ENCODE data around the gene DPM1.

Gene DPM1

DNA sequence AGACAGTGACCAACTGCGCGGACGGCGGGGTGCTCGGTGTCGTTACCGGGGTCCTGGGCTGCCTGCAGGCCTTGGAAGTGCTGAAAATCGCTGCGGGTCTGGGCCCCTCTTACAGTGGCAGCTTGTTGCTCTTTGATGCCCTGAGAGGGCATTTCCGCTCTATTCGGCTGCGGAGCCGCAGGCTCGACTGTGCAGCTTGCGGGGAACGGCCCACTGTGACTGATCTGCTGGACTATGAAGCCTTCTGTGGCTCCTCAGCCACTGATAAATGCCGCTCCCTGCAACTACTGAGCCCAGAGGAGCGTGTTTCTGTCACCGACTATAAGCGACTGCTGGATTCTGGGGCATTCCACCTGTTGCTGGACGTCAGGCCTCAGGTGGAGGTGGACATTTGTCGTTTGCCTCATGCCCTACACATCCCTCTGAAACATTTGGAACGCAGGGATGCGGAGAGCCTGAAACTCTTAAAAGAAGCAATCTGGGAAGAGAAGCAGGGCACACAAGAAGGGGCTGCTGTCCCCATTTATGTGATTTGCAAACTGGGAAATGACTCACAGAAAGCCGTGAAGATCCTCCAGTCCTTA lies 1.3 kb upstream of the DPM1 start:
- peak overlapping the region; percentile 100 for H3K27ac Mint-ChIP-seq
- DNase-seq, result no peak
- peak overlapping the region; percentile 93 for H3K4me3 Mint-ChIP-seq
- H3K27me3 Mint-ChIP-seq, result no peaks in the 10 kb centered on the region
- no peaks in the 10 kb centered on the region for H3K9me3 Mint-ChIP-seq
- peaks cover 81% of the 10 kb centered on the region for H3K36me3 Mint-ChIP-seq (ENCODE audit: low read depth)
- peaks cover 61% of the 10 kb centered on the region for H3K4me1 Mint-ChIP-seq (ENCODE audit: low read depth)

DNA sequence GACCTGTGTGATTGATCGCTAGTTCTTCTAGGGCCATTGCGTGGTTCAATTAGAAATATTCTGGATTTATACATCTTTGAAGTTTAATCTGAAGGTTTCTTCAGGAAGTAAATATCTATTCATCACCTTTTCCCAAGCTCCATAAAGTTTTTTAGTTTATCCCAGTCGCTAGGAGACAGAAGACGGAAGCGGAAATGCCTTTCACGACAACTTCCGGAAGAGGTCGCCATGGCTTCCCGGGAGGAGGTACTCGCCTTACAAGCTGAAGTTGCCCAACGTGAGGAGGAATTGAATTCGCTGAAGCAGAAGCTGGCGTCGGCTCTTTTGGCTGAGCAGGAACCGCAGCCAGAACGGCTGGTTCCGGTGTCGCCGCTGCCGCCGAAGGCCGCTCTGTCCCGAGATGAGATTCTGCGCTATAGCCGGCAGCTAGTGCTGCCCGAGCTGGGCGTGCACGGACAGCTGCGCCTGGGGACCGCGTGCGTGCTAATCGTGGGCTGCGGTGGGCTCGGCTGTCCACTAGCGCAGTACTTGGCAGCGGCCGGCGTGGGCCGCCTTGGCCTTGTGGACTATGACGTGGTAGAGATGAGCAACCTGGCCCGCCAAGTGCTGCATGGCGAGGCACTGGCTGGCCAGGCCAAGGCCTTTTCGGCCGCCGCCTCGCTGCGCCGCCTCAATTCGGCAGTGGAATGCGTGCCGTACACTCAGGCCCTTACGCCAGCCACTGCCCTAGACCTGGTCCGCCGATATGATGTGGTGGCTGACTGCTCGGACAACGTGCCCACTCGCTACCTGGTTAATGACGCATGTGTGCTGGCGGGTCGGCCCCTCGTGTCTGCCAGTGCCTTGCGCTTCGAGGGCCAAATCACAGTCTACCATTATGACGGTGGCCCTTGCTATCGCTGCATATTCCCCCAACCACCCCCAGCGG lies 547 bp upstream of the DPM1 start, which contains the start of gene MOCS3:
MOCS3 (plus strand) TSS at position 204 of the 928 bp plus-strand sequence; CDS start at position 229, 25 bp downstream.
- H3K27ac Mint-ChIP-seq, result peak within 1 kb of the TSS; percentile 100
- H3K27me3 Mint-ChIP-seq, result no peaks in the 10 kb centered on the region
- H3K4me1 Mint-ChIP-seq (ENCODE audit: low read depth), result peaks cover 68% of the 10 kb centered on the region

DNA sequence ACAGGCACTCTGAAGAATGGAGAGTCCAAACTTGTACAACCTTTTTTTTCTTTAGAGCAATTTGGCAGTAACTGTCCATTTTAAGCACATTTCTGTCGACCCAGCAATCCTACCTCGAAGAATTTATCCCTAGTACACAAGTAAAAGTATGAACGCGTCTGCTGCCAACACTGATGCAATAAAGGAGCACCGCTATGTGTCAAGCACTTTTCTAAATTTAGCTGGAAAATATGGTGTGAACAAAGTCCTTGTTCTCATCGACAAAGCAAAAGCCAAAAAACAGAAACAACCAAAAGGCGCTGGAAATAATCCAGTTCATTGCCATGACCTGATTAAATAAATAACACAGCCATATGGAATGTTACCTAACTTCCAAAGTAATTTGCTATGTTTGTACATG lies 1.1 kb downstream of the DPM1 start:
- no peak for DNase-seq
- Mint-ChIP-seq H3K4me1 (ENCODE audit: low read depth) (peaks cover 72% of the 10 kb centered on the region), H3K36me3 (ENCODE audit: low read depth) (peaks cover 92% of the 10 kb centered on the region), H3K27me3 (no peaks in the 10 kb centered on the region), H3K4me3 (peak overlapping the region; percentile 93), H3K9me3 (no peaks in the 10 kb centered on the region), H3K27ac (peak overlapping the region; percentile 100)

More for the DNA sequence above, 547 bp upstream of the DPM1 start, which contains the start of gene MOCS3:
- Mint-ChIP-seq H3K36me3 (ENCODE audit: low read depth) (peaks cover 86% of the 10 kb centered on the region), H3K4me3 (peak within 1 kb of the TSS; percentile 93), H3K9me3 (no peaks in the 10 kb centered on the region)
- peak; percentile 82 for DNase-seq

DNA sequence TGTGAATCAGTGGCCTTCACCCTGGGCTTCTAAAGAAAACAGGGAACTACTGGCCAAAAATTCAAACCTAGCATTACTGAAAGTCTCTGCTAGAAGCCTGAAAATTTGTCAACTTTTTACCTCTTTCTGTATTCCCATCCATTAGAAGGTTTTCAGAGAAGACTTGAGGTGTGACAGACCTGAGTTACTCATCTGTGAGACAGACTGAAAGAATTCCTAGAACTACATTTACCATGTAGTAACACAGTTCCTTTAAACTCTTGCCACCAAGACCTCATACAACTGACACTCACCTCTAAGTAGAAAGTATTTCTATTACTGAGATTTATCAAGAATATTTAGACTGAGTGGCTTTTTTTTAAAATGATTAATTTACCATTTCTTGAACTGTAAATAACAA lies 4.5 kb downstream of the DPM1 start:
- Mint-ChIP-seq H3K27ac (peak overlapping the region; percentile 78), H3K27me3 (no peaks in the 10 kb centered on the region), H3K36me3 (ENCODE audit: low read depth) (peaks cover 92% of the 10 kb centered on the region), H3K9me3 (no peaks in the 10 kb centered on the region), H3K4me1 (ENCODE audit: low read depth) (peaks cover 44% of the 10 kb centered on the region), H3K4me3 (no peak overlapping the region)
- no peak for DNase-seq

DNA sequence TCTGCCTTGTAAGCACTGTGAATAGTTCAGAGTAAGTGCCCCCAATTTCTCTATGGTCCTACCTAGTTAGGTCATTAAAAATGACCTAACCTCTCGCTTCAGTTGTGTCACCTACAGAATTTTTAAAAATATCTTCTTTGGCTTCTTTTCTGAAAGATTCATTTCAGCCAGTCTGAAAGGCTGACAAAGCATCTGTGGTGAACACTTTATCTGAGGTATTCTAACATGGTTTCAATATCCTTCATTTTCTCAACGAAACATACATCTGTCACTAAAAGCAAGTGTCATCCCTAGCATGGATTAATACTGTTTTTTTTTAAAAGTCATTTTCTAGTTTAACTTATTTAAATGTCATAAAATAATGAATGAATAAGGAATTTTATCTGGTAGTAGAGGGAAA lies 5.1 kb downstream of the DPM1 start:
- peaks cover 91% of the 10 kb centered on the region for H3K36me3 Mint-ChIP-seq (ENCODE audit: low read depth)
- no peak overlapping the region for H3K4me3 Mint-ChIP-seq
- peaks cover 43% of the 10 kb centered on the region for H3K4me1 Mint-ChIP-seq (ENCODE audit: low read depth)
- H3K9me3 Mint-ChIP-seq, result no peaks in the 10 kb centered on the region
- H3K27ac Mint-ChIP-seq, result peak overlapping the region; percentile 78
- DNase-seq, result no peak
- H3K27me3 Mint-ChIP-seq, result no peaks in the 10 kb centered on the region

DNA sequence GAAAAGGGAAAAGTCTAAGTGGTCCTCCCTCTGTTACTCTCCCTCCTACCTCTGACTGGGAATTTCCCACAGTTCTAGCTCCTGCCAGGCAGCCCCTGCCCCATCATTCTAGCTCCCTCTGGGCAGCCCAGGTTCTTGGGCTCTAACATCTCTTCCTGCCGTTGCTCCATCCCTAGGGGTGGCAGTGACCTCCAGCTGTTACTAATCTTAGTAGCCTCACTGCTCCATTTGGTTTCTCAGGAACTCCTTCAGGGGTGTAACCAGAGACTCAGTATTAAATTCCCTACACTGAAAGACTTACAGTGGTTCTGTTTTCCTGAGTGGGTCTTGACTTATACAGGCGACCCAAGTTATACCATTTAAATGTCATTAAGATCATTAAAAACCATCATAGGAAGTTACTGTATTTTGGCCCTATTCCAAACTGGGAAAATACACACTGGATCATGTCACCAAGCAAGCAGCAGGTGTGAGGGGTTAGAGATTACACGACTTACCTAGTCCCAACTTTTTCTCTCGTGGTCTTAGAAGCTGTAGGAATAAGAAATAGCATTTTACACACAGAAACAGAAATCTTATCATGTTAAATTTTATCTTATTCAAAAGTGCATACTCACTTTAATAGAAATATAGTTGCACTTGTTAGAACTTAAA lies 10.1 kb downstream of the DPM1 start:
- Mint-ChIP-seq H3K4me3 (no peak overlapping the region), H3K36me3 (ENCODE audit: low read depth) (peaks cover 96% of the 10 kb centered on the region), H3K27ac (peak overlapping the region; percentile 55), H3K27me3 (no peaks in the 10 kb centered on the region), H3K9me3 (no peaks in the 10 kb centered on the region), H3K4me1 (ENCODE audit: low read depth) (peaks cover 8% of the 10 kb centered on the region)
- no peak for DNase-seq

DNA sequence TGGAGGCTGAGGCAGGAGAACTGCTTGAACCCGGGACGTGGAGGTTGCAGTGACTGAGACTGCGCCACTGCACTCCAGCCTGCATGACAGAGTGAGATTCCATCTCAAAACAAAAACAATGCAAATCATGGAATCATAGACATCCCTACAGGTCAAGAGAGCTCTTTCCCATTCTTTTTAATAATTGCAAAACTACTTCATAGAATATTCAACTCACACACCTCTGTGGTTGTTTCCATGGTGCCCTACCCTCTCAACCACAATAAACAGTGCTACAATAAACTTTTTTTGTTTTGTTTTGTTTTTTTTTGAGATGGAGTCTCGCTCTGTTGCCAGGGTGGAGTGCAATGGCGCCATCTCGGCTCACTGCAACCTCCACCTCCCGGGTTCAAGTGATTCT lies 15.3 kb downstream of the DPM1 start:
- Mint-ChIP-seq H3K9me3 (no peaks in the 10 kb centered on the region), H3K36me3 (ENCODE audit: low read depth) (peaks cover 89% of the 10 kb centered on the region), H3K4me3 (no peak overlapping the region), H3K27me3 (no peaks in the 10 kb centered on the region), H3K27ac (no peak overlapping the region), H3K4me1 (ENCODE audit: low read depth) (no peaks in the 10 kb centered on the region)
- DNase-seq, result no peak

DNA sequence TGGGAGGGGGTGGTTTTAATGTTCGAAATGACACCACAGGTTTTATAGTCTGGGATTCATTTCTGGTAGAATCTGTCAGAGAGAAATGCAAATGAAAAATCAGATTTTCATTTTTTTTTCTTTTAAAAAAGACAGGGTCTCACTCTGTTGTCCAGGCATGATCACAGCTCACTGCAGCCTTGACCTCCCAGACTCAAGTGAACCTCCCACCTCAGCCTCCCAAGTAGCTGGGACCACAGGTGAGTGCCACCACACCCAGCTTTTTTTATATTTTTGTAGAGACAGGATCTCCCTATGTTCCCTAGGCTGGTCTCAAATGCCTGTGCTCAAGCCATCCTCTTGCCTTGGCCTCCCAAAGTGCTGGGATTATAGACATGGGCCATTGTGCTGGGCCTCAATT lies 24.7 kb downstream of the DPM1 start:
- Mint-ChIP-seq H3K4me3 (no peak overlapping the region), H3K27me3 (no peaks in the 10 kb centered on the region), H3K36me3 (ENCODE audit: low read depth) (peaks cover 82% of the 10 kb centered on the region), H3K4me1 (ENCODE audit: low read depth) (peaks cover 25% of the 10 kb centered on the region), H3K9me3 (no peaks in the 10 kb centered on the region), H3K27ac (peak overlapping the region; percentile 97)
- no peak for DNase-seq

DNA sequence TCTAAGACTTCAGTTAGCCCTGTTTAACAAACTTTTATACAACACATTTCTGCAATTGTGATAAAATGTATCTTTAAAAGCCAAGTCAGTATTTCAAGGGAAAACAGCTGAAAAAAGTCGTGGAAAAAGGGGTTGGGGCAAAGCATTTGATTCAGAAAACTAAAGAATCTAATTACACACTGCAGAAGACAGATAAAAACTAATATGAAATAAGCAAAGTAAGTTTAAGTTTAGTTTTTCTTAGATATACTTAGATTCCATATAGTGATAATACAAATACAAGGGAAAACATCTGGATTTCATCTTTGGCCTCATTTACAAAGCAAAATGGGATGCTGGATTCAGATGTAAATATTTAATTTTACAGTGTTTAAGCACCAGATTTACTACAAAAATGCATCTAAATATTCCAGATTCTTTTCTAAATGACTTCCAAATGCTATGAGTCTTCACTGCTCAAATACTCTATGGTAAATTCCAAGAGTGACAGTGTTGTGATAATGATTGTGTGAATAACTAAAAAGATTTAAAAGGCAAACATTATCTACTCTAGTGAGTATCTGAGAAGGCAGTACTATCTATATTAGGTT lies 25.5 kb downstream of the DPM1 start:
- H3K4me3 Mint-ChIP-seq, result peak overlapping the region; percentile 85
- no peaks in the 10 kb centered on the region for H3K9me3 Mint-ChIP-seq
- H3K27me3 Mint-ChIP-seq, result no peaks in the 10 kb centered on the region
- H3K36me3 Mint-ChIP-seq (ENCODE audit: low read depth), result peaks cover 84% of the 10 kb centered on the region
- H3K27ac Mint-ChIP-seq, result peak overlapping the region; percentile 97
- DNase-seq, result no peak
- peaks cover 32% of the 10 kb centered on the region for H3K4me1 Mint-ChIP-seq (ENCODE audit: low read depth)

DNA sequence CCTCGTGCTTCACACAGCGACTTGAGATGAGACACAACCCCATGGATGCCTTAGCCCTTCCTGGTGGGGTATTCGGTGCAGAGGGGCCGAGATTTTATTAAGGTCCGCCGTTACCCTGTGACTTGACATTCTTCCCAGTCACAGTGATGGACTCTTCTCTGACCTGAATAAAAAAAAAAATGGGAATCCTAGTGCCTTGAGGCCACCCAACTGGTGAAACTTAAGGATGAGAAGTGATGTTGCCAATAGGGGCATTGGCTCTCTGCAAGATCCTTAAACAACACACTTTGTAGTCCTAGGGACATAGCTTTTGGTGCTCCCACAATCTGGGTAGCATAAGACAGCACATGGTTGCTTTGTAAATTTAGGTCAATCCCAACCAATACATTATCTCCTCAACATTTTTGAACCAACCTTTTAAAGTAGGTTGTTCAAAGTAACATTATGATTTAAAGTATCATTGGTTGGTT lies 26.3 kb downstream of the DPM1 start:
- peaks cover 88% of the 10 kb centered on the region for H3K36me3 Mint-ChIP-seq (ENCODE audit: low read depth)
- H3K4me1 Mint-ChIP-seq (ENCODE audit: low read depth), result peaks cover 39% of the 10 kb centered on the region
- no peak for DNase-seq
- no peaks in the 10 kb centered on the region for H3K27me3 Mint-ChIP-seq
- no peaks in the 10 kb centered on the region for H3K9me3 Mint-ChIP-seq
- H3K27ac Mint-ChIP-seq, result peak overlapping the region; percentile 97
- H3K4me3 Mint-ChIP-seq, result peak overlapping the region; percentile 85

DNA sequence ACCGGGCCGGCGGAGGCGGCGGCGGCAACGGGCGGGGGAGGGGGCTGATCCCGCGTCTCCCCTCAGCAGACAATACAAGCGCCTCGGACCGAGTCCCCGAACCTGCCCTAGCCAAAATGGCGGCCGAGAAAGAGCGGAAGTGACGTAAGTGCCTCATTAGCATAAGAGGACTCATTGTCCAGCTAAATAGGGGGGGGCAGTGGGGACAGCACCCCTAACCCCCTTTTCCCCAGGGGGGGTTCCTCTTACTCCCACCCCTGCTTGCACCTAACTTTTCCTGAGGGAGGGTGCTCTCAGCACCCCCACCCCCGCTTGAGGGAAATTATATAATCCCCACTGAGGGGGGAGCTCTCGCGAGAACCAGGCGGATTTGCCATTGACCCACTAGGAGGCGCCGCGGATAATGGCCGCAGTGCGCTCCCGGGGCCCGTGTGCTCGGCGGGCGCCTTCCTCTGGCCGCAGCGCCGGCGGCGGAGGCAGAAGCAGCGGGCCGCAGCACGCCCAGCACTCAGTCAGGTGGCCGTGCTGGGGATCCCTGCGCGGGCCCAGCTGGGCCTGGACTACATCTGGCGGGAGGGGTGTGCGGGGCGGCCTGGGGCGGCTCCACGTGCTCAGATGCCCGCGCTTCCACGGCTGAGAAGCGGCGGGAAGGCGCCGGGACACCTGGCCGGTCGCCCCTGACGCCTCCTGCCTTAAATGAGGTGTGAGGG lies 26.9 kb downstream of the DPM1 start, which contains the start of gene ADNP:
ADNP (minus strand) TSS at position 132 of the 710 bp plus-strand sequence. CDS start 27,441 bp downstream, outside the sequence.
- no peaks in the 10 kb centered on the region for H3K9me3 Mint-ChIP-seq
- DNase-seq, result peak; percentile 92
- H3K36me3 Mint-ChIP-seq (ENCODE audit: low read depth), result peaks cover 86% of the 10 kb centered on the region

DNA sequence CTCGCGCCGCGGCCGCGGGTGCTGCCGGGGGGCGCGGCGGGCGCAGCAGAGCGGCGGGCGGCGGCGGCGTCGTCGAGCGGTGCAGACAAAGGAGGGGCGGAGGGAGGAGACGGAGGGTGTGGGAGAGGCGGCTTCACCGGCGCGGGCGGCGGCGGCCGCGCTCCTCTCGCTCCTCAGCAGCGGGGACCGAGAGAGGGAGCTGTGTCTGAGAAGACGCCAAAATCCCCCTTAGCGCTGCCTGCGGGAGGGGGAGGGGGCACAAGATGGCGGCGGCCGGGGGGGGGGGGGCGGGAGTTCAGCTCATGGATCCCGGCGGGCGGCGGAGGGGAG lies 27.4 kb downstream of the DPM1 start:
- H3K27me3 Mint-ChIP-seq, result no peaks in the 10 kb centered on the region
- peaks cover 46% of the 10 kb centered on the region for H3K4me1 Mint-ChIP-seq (ENCODE audit: low read depth)
- H3K4me3 Mint-ChIP-seq, result peak overlapping the region; percentile 85
- peaks cover 84% of the 10 kb centered on the region for H3K36me3 Mint-ChIP-seq (ENCODE audit: low read depth)
- no peak for DNase-seq
- H3K9me3 Mint-ChIP-seq, result no peaks in the 10 kb centered on the region
- peak overlapping the region; percentile 97 for H3K27ac Mint-ChIP-seq

More for the DNA sequence above, 26.9 kb downstream of the DPM1 start, which contains the start of gene ADNP:
- H3K27me3 Mint-ChIP-seq, result no peaks in the 10 kb centered on the region
- H3K4me3 Mint-ChIP-seq, result peak within 1 kb of the TSS; percentile 85
- peak within 1 kb of the TSS; percentile 97 for H3K27ac Mint-ChIP-seq
- H3K4me1 Mint-ChIP-seq (ENCODE audit: low read depth), result peaks cover 43% of the 10 kb centered on the region

DNA sequence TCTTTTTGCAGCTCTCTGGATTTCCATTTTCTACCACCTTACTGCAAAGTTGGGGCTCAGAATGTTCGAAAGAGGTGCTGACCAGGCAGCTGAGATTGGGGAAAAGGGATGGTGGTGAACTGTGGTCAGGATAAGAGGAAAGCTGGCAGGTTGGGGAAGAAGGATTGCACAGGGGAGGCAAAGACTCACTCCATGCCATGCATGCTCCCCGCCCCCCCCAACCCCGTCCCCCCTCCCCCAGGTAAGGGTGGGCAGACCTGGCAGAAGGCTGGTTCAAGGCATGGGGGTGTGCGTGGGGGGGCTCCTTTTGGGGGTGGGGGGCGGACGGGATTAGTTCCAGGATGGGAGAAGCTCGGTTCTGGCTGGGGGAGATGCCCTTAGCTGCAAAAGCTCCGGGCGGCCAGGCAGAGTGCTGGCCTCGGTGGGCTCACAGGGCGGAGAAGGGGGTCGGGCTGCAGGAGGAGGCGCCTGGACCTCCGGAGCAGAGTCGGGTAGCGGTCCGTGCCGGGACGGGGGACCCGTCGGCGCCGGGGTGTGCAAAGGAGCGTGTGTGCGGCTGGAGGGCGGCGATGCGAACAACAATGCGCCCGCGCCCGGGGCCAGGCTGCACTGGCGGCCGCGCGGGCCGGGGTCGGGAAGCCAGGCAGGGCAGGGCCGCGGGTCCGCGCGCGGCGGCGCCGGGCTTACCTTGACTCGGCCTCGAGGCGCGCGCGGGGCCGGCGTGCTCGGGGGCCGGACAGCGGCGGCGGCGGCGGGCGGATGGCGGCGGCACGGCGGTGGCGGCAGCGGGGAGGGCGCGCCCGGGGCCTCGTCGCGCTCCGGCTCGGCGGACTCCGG lies 28.0 kb downstream of the DPM1 start:
- H3K27me3 Mint-ChIP-seq, result no peaks in the 10 kb centered on the region
- H3K9me3 Mint-ChIP-seq, result no peaks in the 10 kb centered on the region
- H3K4me3 Mint-ChIP-seq, result peak overlapping the region; percentile 85
- peak overlapping the region; percentile 93 for H3K27ac Mint-ChIP-seq
- peaks cover 52% of the 10 kb centered on the region for H3K4me1 Mint-ChIP-seq (ENCODE audit: low read depth)
- H3K36me3 Mint-ChIP-seq (ENCODE audit: low read depth), result peaks cover 84% of the 10 kb centered on the region
- peak; percentile 64 for DNase-seq
